ENCODE data around the gene TCEAL9.

The TCEAL9 gene, protein sequence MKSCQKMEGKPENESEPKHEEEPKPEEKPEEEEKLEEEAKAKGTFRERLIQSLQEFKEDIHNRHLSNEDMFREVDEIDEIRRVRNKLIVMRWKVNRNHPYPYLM

DNA sequence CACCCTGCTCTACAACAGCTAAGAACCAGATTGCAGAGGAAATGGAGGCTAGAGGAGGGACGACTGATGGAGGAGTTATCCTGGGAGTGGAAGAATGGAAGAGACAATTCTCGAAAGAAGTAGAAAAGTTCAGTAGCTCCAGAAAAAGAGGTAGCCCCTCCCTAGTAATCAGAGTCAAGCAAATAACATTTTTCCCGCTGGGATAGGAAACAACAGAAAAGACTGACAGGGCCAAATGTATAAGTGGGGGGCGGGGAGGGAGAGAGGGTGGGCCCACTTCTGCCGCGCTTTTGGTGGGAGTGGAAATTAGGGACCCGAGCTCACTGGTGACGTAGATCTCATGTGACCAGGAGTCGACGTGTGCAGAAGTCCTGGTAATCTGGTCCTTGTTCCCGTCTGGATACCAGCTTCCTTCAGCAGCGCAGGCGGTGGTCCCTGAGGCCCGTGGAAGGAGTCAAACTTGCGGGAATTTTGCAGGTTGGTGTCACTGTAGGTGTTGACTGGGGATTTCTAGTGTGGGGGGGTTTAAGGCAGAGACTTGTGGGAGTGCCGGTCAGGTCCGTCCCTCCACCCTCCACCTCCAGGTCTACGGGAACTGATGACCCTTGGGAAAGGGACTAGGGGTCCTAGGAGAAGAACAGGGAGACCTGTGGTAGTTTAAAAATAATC lies at the start of gene TCEAL9:
Gene TCEAL9 (plus strand): TSS at position 377 of the 669 bp plus-strand sequence. CDS start 1,179 bp downstream, outside the sequence.
- TF ChIP-seq, protein P1, sequence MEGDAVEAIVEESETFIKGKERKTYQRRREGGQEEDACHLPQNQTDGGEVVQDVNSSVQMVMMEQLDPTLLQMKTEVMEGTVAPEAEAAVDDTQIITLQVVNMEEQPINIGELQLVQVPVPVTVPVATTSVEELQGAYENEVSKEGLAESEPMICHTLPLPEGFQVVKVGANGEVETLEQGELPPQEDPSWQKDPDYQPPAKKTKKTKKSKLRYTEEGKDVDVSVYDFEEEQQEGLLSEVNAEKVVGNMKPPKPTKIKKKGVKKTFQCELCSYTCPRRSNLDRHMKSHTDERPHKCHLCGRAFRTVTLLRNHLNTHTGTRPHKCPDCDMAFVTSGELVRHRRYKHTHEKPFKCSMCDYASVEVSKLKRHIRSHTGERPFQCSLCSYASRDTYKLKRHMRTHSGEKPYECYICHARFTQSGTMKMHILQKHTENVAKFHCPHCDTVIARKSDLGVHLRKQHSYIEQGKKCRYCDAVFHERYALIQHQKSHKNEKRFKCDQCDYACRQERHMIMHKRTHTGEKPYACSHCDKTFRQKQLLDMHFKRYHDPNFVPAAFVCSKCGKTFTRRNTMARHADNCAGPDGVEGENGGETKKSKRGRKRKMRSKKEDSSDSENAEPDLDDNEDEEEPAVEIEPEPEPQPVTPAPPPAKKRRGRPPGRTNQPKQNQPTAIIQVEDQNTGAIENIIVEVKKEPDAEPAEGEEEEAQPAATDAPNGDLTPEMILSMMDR (IDR thresholded peaks at IDR 0.05; ENCODE audit: borderline replicate concordance, insufficient read depth, low read depth, low read length): no peak
- H3K4me3 ChIP-seq (ENCODE audit: low read depth, low read length): no peak within 1 kb of the TSS

DNA sequence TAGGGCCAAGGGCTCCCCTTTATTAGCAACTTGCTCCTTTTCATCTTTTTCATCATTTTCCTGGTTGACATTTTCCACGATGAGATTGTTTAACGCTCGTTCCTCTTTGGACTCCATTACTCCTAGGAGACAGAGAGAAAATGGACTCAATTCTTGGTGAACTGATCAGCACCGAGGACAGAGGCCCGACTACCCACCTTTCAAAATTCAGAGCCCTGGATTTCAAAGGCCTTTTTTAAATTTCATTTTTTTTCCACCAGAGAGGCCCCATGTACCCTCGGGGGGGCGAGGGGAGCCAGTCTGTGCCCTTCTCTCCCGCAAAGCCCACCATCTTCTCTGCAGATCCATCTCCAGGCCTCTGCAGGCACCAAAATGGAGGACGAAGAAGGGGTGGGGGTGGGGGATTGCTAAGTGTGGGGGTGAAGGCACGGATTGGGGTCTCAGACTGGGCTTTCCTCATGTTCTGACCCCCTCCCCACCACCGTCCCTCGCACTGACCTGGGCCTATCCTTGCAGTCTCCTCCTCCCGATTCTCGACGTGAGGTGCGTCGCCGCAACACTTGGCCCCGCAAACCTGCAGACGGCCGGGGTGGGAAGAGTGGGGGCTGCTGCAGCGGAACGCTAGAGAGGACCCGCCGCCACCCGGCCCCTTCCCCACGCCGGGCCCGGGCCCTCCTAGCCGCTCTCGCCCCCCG lies 46.3 kb upstream of the TCEAL9 start:
- TF ChIP-seq, protein P1 (IDR thresholded peaks at IDR 0.05; ENCODE audit: borderline replicate concordance, insufficient read depth, low read depth, low read length): no peak
- H3K4me3 ChIP-seq (ENCODE audit: low read depth, low read length): peak overlapping the region; percentile 36

- TF ChIP-seq, protein P1 (IDR thresholded peaks at IDR 0.05; ENCODE audit: borderline replicate concordance, insufficient read depth, low read depth, low read length): no peak
Observed at GRCh38 chrX:103310555-103311398, 45.5 kb upstream of the TCEAL9 start, which contains the start of gene BEX2. TSS of gene BEX2 (minus strand) at chrX:103310990. CDS start at chrX:103309976, 1,014 bp downstream.

GRCh38 chrX:103311399-103311780 lies 44.9 kb upstream of the TCEAL9 start:
- TF ChIP-seq, protein P1 (IDR thresholded peaks at IDR 0.05; ENCODE audit: borderline replicate concordance, insufficient read depth, low read depth, low read length): no peak
- H3K4me3 ChIP-seq (ENCODE audit: low read depth, low read length): no peak overlapping the region

More at GRCh38 chrX:103310555-103311398, 45.5 kb upstream of the TCEAL9 start, which contains the start of gene BEX2:
- H3K4me3 ChIP-seq (ENCODE audit: low read depth, low read length): peak within 1 kb of the TSS; percentile 36

- TF ChIP-seq, protein P1 (IDR thresholded peaks at IDR 0.05; ENCODE audit: borderline replicate concordance, insufficient read depth, low read depth, low read length): no peak
- no peak within 1 kb of the TSS for H3K4me3 ChIP-seq (ENCODE audit: low read depth, low read length)
Observed at GRCh38 chrX:103329991-103330390, 26.3 kb upstream of the TCEAL9 start, which contains the start of gene TCEAL7. TSS of gene TCEAL7 (plus strand) at chrX:103330239. CDS start at chrX:103331404, 1,165 bp downstream.

GRCh38 chrX:103330681-103331288 lies 25.5 kb upstream of the TCEAL9 start:
- no peak overlapping the region for H3K4me3 ChIP-seq (ENCODE audit: low read depth, low read length)

More at GRCh38 chrX:103330681-103331288, 25.5 kb upstream of the TCEAL9 start:
- TF ChIP-seq, protein P1 (IDR thresholded peaks at IDR 0.05; ENCODE audit: borderline replicate concordance, insufficient read depth, low read depth, low read length): no peak
